GM12892 (cell line): ENCODE results near the gene ARHGAP24.

Source experiments
- POLR2A ChIP-seq: IDR thresholded peaks from 2 replicates; pipeline ENCODE4 v1.6.1; 2011; ENCODE audit warnings: low read depth, low read length, control low read depth
- POLR2AphosphoS5 ChIP-seq: IDR thresholded peaks from 2 replicates; pipeline ENCODE4 v1.6.1; 2011; ENCODE audit warnings: low read depth, low read length, control low read depth
- TAF1 ChIP-seq: IDR thresholded peaks from 2 replicates; pipeline ENCODE4 v1.6.1; 2011; ENCODE audit warnings: low read depth, mild to moderate bottlenecking, control low read depth, low read length, borderline replicate concordance

DNA sequence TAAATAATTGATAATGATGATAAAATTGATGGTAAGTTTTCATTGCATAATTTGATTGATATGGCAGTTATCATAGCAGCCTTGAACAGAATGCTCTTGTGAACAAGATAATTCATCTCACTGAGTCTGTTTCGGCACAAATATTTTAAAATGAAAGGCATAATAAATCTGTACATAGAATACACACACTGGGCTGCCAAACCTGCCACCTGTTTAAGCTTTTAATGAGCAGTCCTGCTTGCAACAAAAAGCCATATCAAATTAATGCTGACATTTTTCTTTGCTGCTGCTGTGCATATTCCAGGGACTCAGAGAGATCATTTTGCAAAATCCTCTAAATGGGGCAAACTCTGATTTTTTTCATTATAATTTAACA lies 201.1 kb downstream of the ARHGAP24 start:
- TF ChIP-seq POLR2A (no peak), POLR2AphosphoS5 (no peak), TAF1 (no peak)
